NCI-H1436 treated with DMSO at 0.1 percent for 48 hours (cell line): ENCODE results near the gene DNASE2.

Source experiments
- DNase-seq: peaks from one replicate; lab custom pipeline; 2025; lab: John Stamatoyannopoulos, UW

The DNASE2 gene

DNA sequence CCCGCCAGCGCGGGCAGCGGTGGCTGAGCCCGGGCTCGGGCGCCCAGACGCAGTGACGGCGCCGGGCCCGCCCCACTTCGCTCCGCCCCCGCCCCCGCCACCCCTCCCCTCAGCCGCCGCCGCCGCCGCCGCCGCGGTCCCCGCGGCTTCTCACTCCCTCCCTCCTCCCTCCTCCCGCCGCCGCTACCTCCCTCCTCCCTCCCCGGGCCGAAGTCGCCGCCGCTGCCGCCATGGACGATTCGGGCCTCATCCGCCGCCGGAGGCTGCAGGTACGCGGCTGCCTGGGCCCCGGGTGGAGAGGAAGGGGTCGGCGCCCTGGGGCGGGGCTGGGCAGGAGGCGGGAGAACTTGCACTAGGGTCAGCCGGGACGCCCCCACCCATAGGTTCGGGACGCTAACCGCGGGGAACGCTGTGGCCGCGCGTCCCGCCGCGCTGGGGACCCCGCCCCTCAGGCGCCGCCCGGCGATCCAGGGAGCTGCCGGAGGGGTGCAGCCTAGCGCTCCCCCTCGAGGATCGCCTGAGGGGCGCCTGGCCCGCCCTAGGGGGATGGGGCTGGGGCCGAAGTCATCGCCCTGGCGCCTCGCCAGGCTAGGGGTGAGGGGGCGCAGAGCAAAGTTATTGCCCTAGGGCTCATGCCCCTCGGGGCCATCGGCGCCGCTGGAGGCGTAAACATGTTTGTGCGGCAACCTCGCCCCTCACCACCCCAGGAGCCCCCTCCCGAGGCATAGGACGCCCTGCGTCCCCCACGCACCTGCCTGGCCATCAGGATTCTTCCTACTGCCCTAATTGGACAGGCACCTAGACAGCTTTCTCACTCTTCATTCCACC, 47.3 kb downstream of the DNASE2 start:
- DNase-seq, result no peak

DNA sequence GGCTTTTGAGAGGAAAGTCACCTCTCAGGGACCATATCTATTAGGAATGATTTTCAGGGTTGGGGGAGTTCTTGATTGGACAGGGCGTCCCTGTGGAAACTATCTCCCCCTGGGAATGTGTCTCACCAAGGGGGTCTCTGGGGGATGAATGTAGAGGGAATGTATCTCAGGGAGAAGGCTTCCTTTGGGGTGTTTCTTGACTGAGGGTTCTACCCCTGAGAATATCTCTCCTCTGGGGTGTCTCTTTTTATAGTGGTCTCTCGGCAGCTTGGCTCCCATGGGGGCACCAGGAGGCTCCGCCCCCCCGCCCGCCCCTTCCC, 47.9 kb downstream of the DNASE2 start:
- DNase-seq, result peak; percentile 45

DNA sequence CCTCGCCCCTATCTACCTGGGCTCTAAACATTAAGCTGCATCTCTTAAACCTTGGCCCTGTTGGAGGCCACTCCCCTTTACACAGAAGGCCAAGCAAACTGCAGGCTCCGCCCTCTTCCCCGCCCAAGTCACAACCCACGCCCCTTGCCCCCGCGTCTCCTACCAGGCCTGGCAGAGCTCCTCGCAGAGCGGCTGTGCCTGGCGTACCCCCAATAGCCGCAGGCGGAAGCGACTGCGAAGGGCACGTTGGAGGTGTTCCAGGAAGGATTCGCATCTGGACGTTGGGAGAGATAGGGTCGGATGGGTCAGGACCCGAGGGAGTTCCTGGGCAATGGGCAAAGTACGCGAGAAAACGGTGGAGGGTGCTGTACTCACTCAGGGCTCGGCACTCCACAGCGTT, 52.8 kb downstream of the DNASE2 start:
- DNase-seq, result peak; percentile 55

DNA sequence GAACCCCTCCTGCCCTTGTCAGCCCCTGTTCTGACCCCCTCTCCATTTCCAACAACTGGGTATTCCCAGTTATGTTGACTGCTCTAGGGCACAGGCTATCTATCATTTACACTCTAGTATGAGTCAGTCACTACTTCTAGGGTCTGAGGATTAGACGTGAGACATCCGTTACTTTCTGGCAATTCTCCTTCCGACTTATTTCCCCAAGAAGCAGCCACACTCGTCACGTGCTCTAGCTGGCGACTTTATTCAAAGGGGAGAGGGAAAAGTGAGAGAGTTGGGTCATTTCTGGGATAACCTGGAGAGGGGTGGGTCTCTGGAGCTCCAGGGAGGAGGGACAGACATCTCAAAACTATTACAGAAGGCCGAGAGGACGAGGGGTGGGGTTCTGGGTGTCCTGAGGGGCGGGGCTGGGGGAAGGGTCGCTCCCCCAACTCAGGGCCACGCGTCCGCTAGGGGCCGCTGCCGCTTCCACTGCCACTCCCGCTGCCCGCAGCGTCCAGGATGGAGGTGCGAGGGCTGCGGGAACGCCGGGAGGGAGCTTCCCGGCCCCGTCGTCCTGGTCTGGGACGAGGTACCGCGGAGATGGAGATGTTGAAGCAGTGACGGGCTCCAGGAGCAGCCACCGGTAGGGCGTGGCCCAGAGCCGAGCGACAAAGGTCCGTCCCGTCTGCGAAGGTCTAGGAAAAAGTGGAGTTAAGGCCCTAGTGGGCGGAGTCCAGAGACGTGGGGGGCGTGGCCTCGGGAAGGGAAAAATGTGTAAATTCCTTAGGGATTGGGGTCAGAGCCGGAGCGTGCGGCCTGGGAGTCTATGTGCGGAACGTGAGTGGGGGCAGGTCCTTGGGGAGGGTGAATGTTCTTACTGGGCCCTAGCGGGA, 55.8 kb downstream of the DNASE2 start:
- no peak for DNase-seq
